CD14-positive monocyte (primary cell): ENCODE measurements around the gene SPATA33. TPM values are rescaled to one million over a fixed set of nuclear protein-coding genes. Genes with fewer than 3 reads are reported as not detected.
A peak's percentile ranks its signal among the peaks of the same experiment; 100 is the strongest.
"Not testable (repeated sequence)": the region's sequence is repeated elsewhere in the genome, so short reads cannot be mapped to it uniquely, and the experiment has no call there.

ENCODE experiments used
- DNase-seq, 3 donors: peaks; one replicate each; pipeline ENCODE4 v3.0.0-alpha.2; 2011 to 2022
- H2AFZ ChIP-seq: 2 replicates; pipeline ENCODE4 v1.6.0; 2012; ENCODE audit warnings: mild to moderate bottlenecking, low read depth, low read length, inconsistent platforms; ENCODE audit not compliant: insufficient read depth, poor library complexity, severe bottlenecking
- H3K27ac ChIP-seq, 2 donors: 1 replicate in 1 of 2; 2 replicates in 1 of 2; pipeline ENCODE4 v1.5.1; 2012 to 2013; ENCODE audit warnings: low read length in 2 of 2, control low read depth in 1 of 2, inconsistent platforms in 1 of 2, low read depth in 1 of 2, mild to moderate bottlenecking in 1 of 2
- H3K27me3 ChIP-seq, 2 donors: one replicate each; pipeline versions ENCODE4 v1.6.0 to v1.6.1; 2011 to 2013; ENCODE audit warnings: low read length in 2 of 2; ENCODE audit not compliant: control insufficient read depth in 2 of 2, insufficient read depth in 2 of 2
- H3K36me3 ChIP-seq, 2 donors: replicated peaks in 1 of 2; 1 replicate in 1 of 2; 2 replicates in 1 of 2; pipeline versions ENCODE4 v1.5.1 to v1.6.1; 2012 to 2013; ENCODE audit warnings: low read length in 2 of 2, control low read depth in 1 of 2, inconsistent platforms in 1 of 2, mild to moderate bottlenecking in 1 of 2; ENCODE audit not compliant: insufficient read depth in 2 of 2, control insufficient read depth in 1 of 2
- H3K4me1 ChIP-seq, 2 donors: 1 replicate in 1 of 2; 2 replicates in 1 of 2; pipeline versions ENCODE4 v1.5.1 to v1.6.1; 2012 to 2013; ENCODE audit warnings: low read length in 2 of 2, control low read depth in 1 of 2, inconsistent platforms in 1 of 2, mild to moderate bottlenecking in 1 of 2, moderate library complexity in 1 of 2; ENCODE audit not compliant: insufficient read depth in 2 of 2, control insufficient read depth in 1 of 2
- H3K4me2 ChIP-seq: replicated peaks from 2 replicates; pipeline ENCODE3; 2012; ENCODE audit warnings: low read length, moderate library complexity, mild to moderate bottlenecking; ENCODE audit not compliant: poor library complexity, severe bottlenecking; ENCODE audit errors: extremely low read depth
- H3K4me3 ChIP-seq, 3 experiments: fragments of 200-600 bp in 1 of 3; sonication (generic) in 1 of 3; replicated peaks in 1 of 3; 1 replicate in 2 of 3; 2 replicates in 1 of 3; pipeline ENCODE4 v1.5.1; 2011 to 2013; ENCODE audit warnings: low read length in 3 of 3, mild to moderate bottlenecking in 3 of 3, control low read depth in 2 of 3, low read depth in 2 of 3, inconsistent platforms in 1 of 3, moderate library complexity in 1 of 3
- H3K79me2 ChIP-seq: 2 replicates; pipeline ENCODE4 v1.6.0; 2012; ENCODE audit warnings: mild to moderate bottlenecking, control low read depth, inconsistent platforms, low read length, moderate library complexity; ENCODE audit not compliant: insufficient read depth
- H3K9ac ChIP-seq: 2 replicates; pipeline ENCODE4 v1.6.0; 2017; ENCODE audit warnings: low read length, mild to moderate bottlenecking; ENCODE audit not compliant: insufficient read depth, poor library complexity, severe bottlenecking
- H3K9me3 ChIP-seq, 2 donors: replicated peaks in 1 of 2; 1 replicate in 1 of 2; 2 replicates in 1 of 2; pipeline versions ENCODE4 v1.5.1 to v1.6.1; 2012 to 2013; ENCODE audit warnings: low read length in 2 of 2, control low read depth in 1 of 2; ENCODE audit not compliant: control insufficient read depth in 1 of 2, insufficient read depth in 1 of 2
- H4K20me1 ChIP-seq: 2 replicates; pipeline ENCODE4 v1.6.0; 2012; ENCODE audit warnings: mild to moderate bottlenecking, low read length, control low read depth, moderate library complexity; ENCODE audit not compliant: insufficient read depth
- H3K27ac Mint-ChIP-seq, 7 donors: one replicate each; pipeline ENCODE4 v1.8.0; 2020; ENCODE audit warnings: mild to moderate bottlenecking in 7 of 7, mixed read lengths in 7 of 7, moderate library complexity in 6 of 7, inconsistent platforms in 2 of 7
- H3K27me3 Mint-ChIP-seq, 3 donors: one replicate each; pipeline ENCODE4 v1.8.0; 2021 to 2022; ENCODE audit warnings: low read depth in 3 of 3, mild to moderate bottlenecking in 3 of 3, mixed read lengths in 3 of 3, moderate library complexity in 3 of 3, inconsistent platforms in 1 of 3
- H3K36me3 Mint-ChIP-seq, 2 donors: one replicate each; pipeline ENCODE4 v1.8.0; 2020; ENCODE audit warnings: mixed read lengths in 2 of 2, inconsistent platforms in 1 of 2, mild to moderate bottlenecking in 1 of 2
- H3K4me1 Mint-ChIP-seq: one replicate; pipeline ENCODE4 v1.8.0; 2020; ENCODE audit warnings: mild to moderate bottlenecking, mixed read lengths
- H3K4me3 Mint-ChIP-seq, 2 donors: one replicate each; pipeline ENCODE4 v1.8.0; 2020; ENCODE audit warnings: mild to moderate bottlenecking in 2 of 2, mixed read lengths in 2 of 2, moderate library complexity in 1 of 2
- H3K9me3 Mint-ChIP-seq, 7 donors: one replicate each; pipeline ENCODE4 v1.8.0; 2020 to 2022; ENCODE audit warnings: mixed read lengths in 7 of 7, mild to moderate bottlenecking in 6 of 7, moderate library complexity in 6 of 7, inconsistent platforms in 2 of 7
- CTCF ChIP-seq: fragments of 200-600 bp; IDR thresholded peaks from one replicate; pipeline ENCODE4 v1.8.0; 2022; ENCODE audit warnings: antibody characterized with exemption, mild to moderate bottlenecking
- WGBS: methylation state at CpG from one replicate; pipeline ENCODE4 v1.1.5; 2013; ENCODE audit warnings: missing lambda C conversion rate; ENCODE audit not compliant: insufficient coverage; 5-methylcytosine and 5-hydroxymethylcytosine counted together
- intact Hi-C, 2 donors: fragments of 100-400 bp; cut with micrococcal nuclease; formaldehyde crosslinking; loops; one replicate each; pipeline versions ENCODE4 v1.15.0 to v1.15.1; 2023
- polyA plus RNA-seq, 3 donors: library from polyadenylated mRNA; depleted of rRNA in 1 of 3; unstranded in 2 of 3; stranded (reverse) in 1 of 3; fragments of 300-500 nt in 2 of 3; fragments of >200 nt in 1 of 3; fragmentation: Illumina TruSeq in 2 of 3; gene quantifications; 1 replicate in 2 of 3; 2 replicates in 1 of 3; pipeline ENCODE4 v1.2.3, GENCODE V29; 2012 to 2021

SPATA33 gene
- polyA plus RNA-seq, 3 donors = 1.4 to 3.5 (median 1.8) TPM

GRCh38 chr16:89670496-89671431 lies 13.1 kb downstream of the SPATA33 start:
- Mint-ChIP-seq H3K27me3 (peaks cover 2 to 9% (median 7%) of the 10 kb centered on the region in 3 donors), H3K4me1 (peaks cover 12% of the 10 kb centered on the region), H3K9me3 (peaks cover 6 to 18% (median 10%) of the 10 kb centered on the region in 7 donors), H3K36me3 (no peaks in the 10 kb centered on the region), H3K27ac (peak overlapping the region in 2 of 7 donors; percentile 7 to 10), H3K4me3 (no peak overlapping the region)
- 96% methylated on average over 5 of the region's 10 CpGs for WGBS
- no peak for TF ChIP-seq CTCF
- Histone ChIP-seq H3K4me3 (no peak overlapping the region), H3K9ac (no peak overlapping the region), H2AFZ (no peak overlapping the region), H3K36me3 (no peaks in the 10 kb centered on the region), H3K4me2 (no peak overlapping the region), H4K20me1 (no peaks in the 10 kb centered on the region), H3K9me3 (peaks cover 0 to 10% of the 10 kb centered on the region in 2 donors), H3K27ac (no peak overlapping the region), H3K79me2 (no peaks in the 10 kb centered on the region), H3K27me3 (no peaks in the 10 kb centered on the region), H3K4me1 (peaks cover 0 to 5% of the 10 kb centered on the region in 2 donors)
- no peak for DNase-seq
- intact Hi-C loops = no loop called here

- whole genome bisulfite sequencing = 100% methylated on average over 1 of the region's 4 CpGs
- H3K79me2 ChIP-seq, H3K4me3 ChIP-seq, H3K4me3 Mint-ChIP-seq, H3K9ac ChIP-seq, H2AFZ ChIP-seq, H3K4me2 ChIP-seq, H3K36me3 Mint-ChIP-seq, H3K27me3 ChIP-seq, H3K27ac ChIP-seq, H4K20me1 ChIP-seq, DNase-seq, H3K4me1 ChIP-seq, H3K9me3 ChIP-seq, H3K27me3 Mint-ChIP-seq, H3K36me3 ChIP-seq, intact Hi-C loops, H3K27ac Mint-ChIP-seq: not testable (repeated sequence)
- Mint-ChIP-seq H3K4me1 (peaks cover 12% of the 10 kb centered on the region), H3K9me3 (peaks cover 4 to 20% (median 8%) of the 10 kb centered on the region in 7 donors)
Measured at GRCh38 chr16:89671565-89671964, 13.9 kb downstream of the SPATA33 start.
